IPS DF 19.7 (cell line): Measurements from ENCODE around the gene OSTF1.

Experiments used
- DNase-seq: peaks from one replicate; pipeline ENCODE4 v3.0.0-alpha.2; 2013; ENCODE audit warnings: low read depth, low spot score

OSTF1 gene

DNA sequence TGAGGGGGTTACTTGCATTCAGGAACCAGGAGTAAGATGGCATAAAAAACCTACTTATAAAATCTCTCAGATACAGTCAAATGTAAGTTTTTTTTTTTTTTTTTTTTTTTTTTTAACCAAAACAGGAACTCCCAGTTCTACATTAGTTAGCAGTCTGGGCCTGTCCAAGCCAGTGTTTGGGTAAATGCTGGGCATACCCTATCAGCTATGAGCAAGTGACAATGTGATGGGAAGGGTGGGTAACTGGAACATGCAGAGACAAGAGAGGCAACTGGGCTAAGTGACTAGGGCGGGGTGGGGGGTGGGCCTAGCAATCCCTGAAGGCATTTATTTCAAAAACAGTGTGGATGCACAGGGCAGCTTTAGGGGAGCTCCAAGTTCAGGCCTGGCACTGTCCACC, 2.7 kb upstream of the OSTF1 start:
- no peak for DNase-seq

DNA sequence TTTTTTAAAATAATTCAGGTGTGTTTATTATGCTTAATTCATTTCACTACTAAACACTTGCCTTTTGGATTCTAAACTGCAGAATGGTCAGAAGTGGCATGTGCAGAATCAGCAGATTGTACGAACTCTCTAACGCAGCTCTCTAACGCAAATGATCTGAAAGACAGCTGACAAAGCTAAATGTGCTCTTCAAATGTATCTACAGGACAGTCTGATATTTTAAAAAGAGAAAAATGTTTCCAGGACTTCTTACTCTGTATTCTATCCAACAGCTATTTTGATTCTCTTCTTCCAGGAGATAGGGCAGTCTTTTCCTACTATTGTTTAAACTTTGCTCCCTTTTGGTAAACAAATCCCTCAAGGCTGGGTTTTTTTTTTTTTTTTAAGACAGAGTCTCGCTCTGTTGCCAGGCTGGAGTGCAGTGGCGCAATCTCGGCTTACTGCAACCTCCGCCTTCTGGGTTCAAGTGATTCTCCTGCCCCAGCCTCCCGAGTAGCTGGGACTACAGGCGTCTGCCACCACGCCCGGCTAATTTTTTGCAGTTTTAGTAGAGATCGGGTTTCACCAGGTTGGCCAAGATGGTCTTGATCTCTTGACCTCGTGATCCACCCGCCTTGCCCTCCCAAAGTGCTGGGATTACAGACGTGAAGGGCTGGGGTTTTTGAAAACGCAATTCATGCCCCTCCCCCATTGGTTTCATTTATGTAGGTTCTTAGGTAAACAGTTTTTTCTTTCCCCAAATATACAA, 1.6 kb upstream of the OSTF1 start:
- no peak for DNase-seq

DNA sequence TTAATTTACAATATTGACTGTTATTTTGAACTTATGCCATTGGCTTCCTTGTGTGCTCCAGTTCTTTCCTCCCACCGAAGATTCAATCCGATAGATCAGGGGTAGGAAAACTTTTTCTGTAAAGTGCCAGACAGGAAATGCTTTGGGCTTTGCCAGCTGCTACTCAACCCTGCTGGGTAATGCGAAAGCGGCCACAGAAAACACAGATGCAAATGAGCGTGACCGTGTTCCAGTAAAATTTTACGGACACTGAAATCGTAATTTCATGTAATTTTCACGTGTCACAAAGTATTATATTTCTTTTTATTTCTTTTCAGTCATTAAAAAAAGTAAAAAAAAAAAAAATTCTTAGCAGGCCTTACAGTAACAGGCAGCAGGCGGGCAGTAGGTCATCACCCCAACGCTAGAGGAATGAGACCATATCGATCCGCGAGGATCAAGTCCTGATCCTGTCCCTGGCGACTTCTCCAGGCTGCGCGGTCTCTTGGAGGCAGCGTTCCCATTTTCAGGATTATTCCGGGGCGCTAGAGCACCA, 958 bp upstream of the OSTF1 start:
- DNase-seq = no peak

DNA sequence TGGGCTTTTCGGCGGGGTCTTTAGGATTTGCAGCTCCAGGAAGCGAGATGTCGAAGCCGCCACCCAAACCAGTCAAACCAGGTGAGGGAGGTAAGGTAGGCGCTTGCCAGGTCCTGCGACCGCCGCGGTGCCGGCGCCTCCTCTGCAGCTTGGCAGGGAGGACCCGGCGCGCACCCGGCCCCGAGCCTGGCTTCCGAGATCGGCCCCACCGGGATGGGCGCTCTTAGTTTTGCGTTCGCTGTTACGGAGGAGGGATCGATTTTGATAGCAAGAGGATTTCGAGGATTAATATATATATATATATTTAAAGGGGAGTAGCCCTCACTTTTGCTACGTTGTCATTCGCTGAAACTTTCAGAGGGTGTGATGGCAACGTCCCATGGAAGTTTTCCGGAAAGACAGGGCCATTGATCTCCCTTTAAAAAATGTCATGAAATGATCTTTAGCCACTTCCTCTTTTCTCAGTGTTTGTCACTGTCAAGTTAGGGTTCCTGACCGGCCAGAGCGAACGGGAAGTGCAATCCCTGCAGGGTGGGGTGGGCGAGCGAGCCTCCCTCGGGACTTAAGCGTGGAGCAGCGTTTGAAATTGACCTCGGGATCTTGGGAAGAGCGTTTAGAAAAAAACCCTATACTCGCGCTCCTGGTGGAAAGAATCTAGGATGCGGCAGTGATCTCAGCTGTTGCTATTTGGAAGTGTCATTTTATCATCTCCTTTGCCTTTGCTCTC, 495 bp downstream of the OSTF1 start:
- no peak for DNase-seq

DNA sequence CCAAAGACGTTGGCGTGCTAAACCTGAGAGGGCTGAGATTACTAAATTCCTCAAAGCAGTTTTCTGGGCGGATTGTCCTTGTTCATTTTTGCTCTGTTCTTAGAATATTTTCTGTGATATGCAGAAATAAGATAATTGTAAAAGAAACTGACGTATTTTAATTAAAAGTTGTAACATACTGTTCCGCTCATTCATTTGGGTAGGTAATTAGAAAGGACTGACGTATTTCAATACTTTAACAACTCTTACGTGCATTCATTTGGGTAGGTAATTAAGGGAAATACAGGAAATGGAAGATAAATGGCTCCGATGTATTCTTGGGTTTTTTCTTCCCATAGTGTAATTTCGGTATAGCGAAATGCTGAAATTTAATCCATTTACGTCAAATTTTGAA, 1.1 kb downstream of the OSTF1 start:
- no peak for DNase-seq

DNA sequence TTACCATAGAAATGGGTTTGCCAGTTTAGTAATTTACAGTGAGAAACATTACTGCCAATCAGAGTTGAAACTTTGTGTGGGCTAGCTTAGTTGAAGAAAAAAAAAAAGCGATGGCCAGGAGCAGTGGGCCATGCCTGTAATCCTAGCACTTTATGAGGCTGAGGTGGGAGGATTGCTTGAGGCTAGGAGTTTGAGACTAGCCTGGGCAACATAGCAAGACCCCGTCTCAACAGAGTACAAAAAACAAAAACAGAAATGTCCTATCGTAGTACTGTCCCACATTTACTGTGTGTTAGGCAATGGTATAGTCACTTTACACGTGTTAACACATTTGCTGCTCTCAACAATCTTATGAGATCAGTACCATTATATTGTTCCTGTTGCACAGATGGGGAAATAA, 2.3 kb downstream of the OSTF1 start:
- no peak for DNase-seq

DNA sequence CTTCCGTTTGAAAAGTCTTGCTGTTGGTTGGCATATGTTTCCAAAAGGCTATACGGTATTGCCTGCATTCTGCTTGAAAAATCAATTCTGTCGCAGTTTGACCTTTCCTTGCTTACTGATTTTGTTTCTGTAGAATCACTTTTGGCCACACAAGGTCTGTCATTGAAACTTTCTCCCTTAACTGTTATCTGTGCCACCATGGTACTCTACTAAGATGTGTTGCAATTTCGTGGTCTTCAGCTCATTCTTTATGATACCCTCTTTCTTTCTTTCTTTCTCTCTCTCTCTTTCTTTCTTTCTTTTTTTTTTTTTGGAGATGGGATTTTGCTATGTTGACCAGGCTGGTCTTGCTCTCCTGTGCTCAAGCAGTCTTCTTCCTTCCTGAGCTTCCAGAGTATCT, 4.5 kb downstream of the OSTF1 start:
- DNase-seq = no peak

DNA sequence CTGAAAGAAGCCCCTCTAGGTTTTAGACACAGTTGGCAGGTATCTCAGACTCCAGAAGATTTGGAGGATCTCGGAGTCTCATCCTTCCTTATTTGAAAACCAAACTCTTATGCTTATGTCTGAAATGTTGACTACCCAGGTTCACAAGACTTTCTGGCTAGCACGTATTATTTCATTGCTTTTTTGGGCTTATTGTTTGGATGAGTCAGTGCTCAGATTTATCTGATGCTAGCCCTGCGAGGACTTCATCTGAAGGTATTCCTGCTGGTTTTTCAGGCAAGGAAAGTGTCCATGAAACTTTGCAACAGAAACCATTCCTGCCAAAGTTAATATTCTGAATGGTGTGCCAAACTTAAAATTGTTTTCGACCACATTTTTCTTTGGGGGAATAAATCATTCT, 8.5 kb downstream of the OSTF1 start:
- no peak for DNase-seq

DNA sequence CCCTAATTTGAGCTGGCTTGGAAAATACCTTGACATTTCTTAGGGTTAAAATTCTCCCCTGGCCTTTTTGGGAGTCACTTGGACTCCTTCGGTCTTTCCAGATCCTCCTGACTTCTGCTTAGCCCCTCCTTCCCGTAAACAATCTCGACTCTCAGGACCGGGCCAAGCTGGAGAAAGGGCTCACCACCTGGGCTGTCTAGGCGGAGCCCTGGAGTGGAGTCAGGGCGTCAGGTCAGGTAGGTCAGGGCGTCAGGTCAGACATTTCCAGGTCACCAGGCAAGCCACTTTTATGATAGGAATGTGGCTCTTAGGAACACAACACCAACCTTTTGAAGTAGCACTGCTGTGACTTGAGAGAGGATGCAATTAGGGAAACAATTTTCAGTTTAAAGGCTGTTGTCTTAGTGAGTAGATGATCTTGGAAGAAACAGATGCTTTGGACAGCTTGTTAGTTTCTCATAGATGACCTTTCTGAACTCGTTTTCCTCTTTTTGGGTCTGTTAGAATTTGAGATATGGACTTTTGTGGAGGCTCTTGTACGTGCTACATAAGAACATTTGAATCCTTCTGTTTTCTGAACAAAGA, 12.8 kb downstream of the OSTF1 start:
- no peak for DNase-seq

DNA sequence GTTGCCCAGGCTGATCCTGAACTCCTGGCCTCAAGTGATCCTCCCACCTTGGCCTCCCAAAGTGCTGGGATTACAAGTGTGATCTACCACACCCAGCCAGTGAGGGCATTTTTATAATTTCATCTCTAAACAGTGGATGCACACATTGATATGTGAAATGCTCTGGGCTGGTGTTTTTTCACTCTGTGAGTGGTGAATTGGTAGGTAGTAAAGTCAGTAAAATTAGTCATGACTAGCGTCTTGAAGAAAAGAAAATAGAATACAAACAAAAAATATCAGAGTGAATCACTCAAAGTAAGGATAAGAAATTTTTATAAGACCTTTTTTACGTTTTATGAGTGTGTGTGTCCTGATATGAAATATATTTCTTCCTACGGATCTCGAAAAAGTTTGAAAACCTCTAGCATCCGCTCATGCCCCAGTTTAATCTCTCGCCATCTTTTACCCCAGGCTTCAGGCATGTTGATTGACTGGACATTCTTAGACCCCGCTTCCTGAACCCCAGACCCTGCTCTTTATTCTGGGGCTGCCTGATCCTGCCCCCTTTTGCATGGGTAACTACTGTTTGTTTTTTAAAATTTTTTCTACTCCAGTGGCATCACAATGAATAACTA, 14.0 kb downstream of the OSTF1 start:
- no peak for DNase-seq

DNA sequence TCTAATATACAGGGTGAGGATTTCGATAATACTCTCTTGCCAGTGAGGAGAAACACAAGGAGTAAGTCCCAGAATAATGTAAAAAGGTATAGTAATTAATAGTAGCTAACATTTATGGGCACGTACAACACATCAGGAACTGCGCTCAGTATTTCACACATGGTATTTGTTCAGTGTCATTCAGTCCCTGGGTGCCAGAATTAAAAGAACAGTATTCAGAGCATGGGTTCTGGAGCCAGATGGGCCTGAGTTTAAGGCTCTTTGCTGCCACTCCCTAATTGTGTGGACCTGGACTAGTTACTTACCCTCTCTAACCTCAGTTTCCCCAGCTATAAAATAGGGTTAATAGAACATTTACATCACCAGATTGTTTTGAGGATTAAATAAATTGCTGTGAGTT, 16.3 kb downstream of the OSTF1 start:
- no peak for DNase-seq

DNA sequence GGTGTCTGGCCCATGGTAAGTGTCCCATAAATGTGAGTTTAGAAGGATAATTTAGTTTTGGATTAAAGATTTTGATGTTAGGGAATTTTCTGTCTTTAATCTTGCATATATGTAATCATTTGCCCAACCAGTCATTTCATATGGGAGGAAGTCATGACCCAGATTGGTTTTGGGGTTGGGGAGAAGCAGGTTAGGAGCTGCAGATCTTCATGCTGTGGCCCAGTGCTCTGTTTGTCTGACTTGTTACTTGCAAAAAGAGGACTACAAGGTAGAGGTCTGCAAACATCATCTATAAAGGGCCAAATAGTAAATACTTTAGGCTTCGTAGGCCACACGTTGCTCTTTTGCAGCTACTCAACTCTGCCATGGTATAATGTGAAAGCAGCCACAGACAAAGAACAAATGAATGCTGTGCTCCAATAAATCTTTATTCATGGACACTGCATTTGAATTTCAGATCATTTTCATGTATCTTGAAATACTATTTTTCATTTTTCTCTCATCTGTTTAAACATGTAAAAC, 16.8 kb downstream of the OSTF1 start:
- no peak for DNase-seq

DNA sequence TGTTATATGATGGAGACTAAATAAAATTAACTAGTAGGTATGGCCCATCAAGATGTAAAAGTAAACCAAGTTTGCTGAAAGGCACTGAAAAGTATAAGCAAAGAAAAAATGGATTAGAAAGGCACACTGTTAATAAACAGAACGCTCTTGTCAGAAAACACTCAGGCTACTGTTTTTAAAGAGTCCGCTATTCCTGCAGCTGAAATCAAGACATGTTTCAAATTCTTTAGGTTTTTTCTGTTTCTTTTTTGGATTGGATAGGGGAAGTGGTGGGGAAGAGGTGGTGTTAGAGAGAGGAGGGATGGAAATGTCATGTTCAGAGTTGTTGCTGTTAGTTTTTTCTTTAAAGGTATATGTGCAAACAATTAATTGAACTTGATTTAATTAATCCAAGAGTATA, 17.5 kb downstream of the OSTF1 start:
- no peak for DNase-seq

DNA sequence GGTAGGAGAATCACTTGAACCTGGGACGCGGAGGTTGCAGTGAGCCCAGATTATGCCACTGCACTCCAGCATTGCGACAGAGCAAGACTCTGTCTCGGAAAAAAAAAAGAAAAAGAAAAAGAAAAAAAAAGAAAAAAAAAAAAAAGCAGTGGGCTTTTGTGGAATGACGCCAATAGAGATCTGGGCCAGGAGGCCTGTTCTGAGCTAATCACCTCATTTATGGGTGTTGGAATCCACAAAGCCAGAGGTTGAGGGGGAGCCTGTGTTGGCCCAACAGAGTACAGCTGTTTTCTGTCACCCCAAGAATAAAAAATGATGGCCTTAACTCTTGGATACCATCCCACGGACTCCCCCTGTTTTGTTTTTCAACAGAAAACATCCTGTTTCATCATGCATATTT, 18.5 kb downstream of the OSTF1 start:
- no peak for DNase-seq

DNA sequence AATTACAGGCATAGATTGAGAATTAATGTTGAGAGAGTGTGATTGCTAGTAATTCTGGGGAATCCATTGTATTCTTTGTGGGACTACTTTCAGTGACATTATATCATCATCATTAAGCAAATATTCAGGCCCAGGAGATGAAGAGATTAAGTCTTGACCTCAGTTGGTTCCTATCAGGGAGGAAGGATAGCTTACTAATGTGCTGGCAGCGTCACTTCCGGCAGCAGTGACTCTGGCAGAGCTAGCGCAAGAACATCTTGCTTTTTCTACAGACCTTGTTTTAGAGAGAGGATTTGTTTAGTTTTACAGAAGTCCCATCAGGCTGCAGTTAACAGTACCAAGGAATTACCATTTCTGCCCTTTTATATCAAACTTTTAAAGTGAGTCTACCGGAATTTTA, 20.3 kb downstream of the OSTF1 start:
- DNase-seq = no peak

DNA sequence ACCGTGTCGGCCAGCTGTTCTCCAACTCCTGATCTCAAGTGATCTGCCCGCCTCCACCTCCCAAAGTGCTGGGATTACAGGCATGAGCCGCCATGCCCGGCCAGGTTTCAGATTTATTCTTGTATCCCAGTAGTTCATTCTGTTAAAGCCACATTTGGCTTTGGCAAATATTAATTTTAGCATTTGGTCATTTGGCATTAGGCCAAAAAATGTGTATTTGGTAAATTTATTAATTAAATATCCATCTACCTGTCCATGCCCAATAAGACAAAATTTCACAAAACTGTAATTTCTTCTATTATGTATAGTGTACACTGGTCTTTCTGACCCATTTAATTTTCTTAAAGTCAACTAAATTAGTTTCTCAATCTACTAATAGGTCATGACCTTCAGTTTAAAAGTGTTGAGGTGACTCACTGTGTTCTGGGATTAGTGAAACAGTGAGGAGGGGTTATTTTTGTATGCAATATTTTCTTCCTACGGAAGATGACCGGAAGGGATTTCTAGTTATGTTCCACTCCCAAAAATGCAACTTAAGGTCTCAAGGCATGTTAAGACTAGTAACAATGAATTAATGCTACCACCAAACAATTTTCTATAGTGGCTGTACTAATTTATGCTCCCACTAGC, 21.0 kb downstream of the OSTF1 start:
- no peak for DNase-seq

DNA sequence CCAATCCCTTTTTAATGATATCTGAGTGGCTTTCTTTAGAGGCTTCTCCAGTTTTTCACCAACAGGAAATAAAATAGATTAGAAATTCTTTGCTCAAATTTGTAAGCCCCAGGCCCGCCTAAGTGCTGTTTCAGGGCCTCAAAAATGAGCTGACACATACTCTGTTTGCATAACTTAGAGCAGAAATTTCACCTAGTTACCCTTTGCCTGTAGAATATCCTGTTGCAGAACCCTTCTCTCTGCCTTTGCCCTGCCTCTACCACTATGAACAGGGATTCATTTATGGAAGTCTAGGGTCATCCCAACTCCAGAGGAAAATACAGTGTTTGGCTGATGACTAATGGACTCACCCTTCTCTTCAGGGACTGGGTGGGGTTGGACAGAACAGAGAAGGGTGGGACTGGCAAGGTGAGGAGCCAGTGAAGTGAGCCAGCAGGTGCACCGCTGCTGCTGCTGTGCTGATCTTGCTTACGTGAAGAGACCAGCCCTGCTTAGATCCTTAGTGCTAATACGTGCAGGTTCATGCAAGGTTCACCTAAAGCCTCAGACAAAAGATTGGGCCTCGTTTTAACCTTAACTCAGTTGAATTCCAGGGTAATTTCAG, 22.8 kb downstream of the OSTF1 start:
- DNase-seq = no peak

DNA sequence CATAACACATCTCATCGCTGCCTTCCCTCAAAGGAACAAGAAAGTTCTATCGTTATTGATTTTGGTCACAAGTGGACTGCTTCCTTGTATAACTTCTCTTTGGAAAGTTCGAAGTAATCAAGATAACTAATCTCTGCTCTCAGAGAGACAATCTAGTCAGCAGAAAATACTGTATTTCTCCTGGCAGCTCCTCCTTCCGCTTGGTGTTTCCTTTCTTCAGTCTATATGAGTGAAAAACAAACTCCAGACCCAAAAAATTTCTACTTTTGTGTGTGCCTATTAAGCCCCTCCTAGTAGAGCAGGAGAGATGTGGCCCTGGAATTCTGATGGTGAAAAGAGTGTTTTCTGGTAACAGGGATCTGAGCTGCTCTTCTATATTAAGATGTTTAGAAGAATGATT, 24.5 kb downstream of the OSTF1 start:
- DNase-seq = no peak

DNA sequence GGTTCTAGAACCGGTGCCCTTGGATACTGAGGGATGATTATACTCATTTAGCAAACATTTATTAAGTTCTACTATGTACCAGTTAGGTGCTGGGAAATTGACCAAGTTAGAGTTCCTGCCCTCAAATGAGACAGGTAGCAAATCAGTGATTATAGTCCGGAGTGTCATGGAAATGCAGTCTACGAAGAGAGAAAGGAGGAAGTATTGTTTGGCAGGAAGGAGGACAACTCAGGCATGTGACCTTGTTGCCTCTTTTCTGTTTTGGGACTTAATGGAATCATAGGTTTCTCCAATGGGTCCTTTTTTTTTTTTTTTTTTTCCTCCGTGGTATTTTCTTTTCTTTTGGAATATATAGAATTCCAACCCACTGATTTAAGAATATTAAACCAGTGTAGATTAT, 28.0 kb downstream of the OSTF1 start:
- DNase-seq = no peak

DNA sequence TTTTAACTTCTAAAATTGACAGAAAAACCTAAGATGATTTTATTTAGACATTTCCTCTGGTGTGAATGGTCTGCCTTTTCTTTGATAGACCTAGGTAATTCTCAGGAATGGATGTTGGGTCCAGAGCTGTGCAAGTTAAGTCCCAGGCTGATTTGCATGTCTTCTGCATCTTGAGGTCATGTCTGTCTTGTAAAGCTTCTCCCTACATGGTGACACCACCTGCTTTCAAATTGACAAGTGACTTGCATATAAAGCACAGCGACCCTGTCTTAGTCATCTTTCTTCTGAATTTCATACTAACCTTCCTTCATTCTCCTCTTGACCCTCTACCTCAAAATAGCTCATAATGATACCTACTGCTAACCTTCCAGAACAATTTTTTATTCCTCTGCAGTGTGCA, 29.2 kb downstream of the OSTF1 start:
- DNase-seq = no peak

DNA sequence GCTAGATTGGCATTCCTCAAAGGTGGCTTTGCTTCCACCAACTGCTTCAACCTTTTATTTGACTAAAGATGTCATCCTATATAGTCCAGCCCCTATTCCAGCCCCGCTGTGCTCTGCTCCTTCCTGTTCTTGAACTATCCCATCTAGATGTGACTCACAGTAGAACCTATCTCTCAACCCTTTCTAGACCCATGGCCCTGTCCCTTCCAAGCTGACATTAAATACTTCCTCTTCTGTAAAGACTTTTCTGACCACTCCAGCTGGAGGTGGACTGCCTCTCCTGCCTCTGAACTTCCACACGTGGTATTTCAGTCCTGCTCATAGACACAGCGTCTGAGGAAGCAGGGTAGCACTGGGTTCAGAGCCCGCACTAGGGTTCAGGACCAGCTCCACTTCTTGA, 32.4 kb downstream of the OSTF1 start:
- DNase-seq = no peak
